AG04449 (cell line): ENCODE data around the gene MARCHF3.
A peak's percentile ranks its signal among the peaks of the same experiment; 100 is the strongest.

Experiments
- CTCF ChIA-PET: fragments of 350-600 bp; formaldehyde crosslinking; extraction: SDS; loops from one replicate; lab custom pipeline; 2021; ENCODE audit warnings: antibody characterized with exemption; lab: Yijun Ruan, JAX
- POLR2A ChIA-PET: fragments of 400-600, 350-600 bp; formaldehyde crosslinking; extraction: SDS; loops from one replicate; lab custom pipeline; 2020; ENCODE audit warnings: antibody characterized with exemption, inconsistent platforms; lab: Yijun Ruan, JAX
- DNase-seq: peaks from one replicate; pipeline ENCODE4 v3.0.0-alpha.2; 2010; ENCODE audit warnings: low read depth, low spot score
- H3K4me3 ChIP-seq: 2 replicates; pipeline ENCODE4 v1.5.1; 2011; ENCODE audit warnings: low read depth, mild to moderate bottlenecking, control low read depth, low read length
- CTCF ChIP-seq: IDR thresholded peaks from one replicate; pipeline ENCODE4 v1.5.1; 2011; ENCODE audit warnings: mild to moderate bottlenecking, moderate library complexity, low read length, control low read depth, inconsistent platforms; ENCODE audit not compliant: insufficient read depth; ENCODE audit errors: missing control alignments

MARCHF3 gene

GRCh38 chr5:127004721-127005120 is 25.6 kb downstream of the MARCHF3 start:
- ChIA-PET POLR2A (no interaction called here), CTCF (no interaction called here)
- no peak overlapping the region for H3K4me3 ChIP-seq
- DNase-seq = no peak
- no peak for TF ChIP-seq CTCF

- TF ChIP-seq CTCF = no peak
- no peak overlapping the region for H3K4me3 ChIP-seq
- no peak for DNase-seq
- ChIA-PET CTCF (no interaction called here), POLR2A (no interaction called here)
Measured at GRCh38 chr5:127003798-127004495, 26.4 kb downstream of the MARCHF3 start.

- no peak for TF ChIP-seq CTCF
- ChIA-PET CTCF (interaction anchor here (1.0 kb wide), 1 partner anchor 26 kb away, joined by 5 read pairs; no protein-coding TSS in a partner anchor), POLR2A (no interaction called here)
- H3K4me3 ChIP-seq = no peak overlapping the region
- DNase-seq = no peak
Measured at GRCh38 chr5:127002390-127002789, 28.0 kb downstream of the MARCHF3 start.

- ChIA-PET CTCF (no interaction called here), POLR2A (no interaction called here)
- H3K4me3 ChIP-seq = no peak overlapping the region
- DNase-seq = peak; percentile 92
- TF ChIP-seq CTCF = no peak
Measured at GRCh38 chr5:127001621-127002296, 28.6 kb downstream of the MARCHF3 start.

GRCh38 chr5:126998895-126999570 is 31.3 kb downstream of the MARCHF3 start:
- no peak for TF ChIP-seq CTCF
- no peak overlapping the region for H3K4me3 ChIP-seq
- no peak for DNase-seq
- POLR2A ChIA-PET = no interaction called here
- CTCF ChIA-PET = interaction anchor here (1.4 to 1.8 kb wide), 2 partner anchors 9 to 14 kb away, joined by 4 to 6 read pairs; no protein-coding TSS in a partner anchor

GRCh38 chr5:126998201-126998631 is 32.1 kb downstream of the MARCHF3 start:
- TF ChIP-seq CTCF = no peak
- no peak overlapping the region for H3K4me3 ChIP-seq
- ChIA-PET CTCF (interaction anchor here (1.4 to 1.8 kb wide), 2 partner anchors 9 to 15 kb away, joined by 4 to 6 read pairs; no protein-coding TSS in a partner anchor), POLR2A (no interaction called here)
- DNase-seq = peak; percentile 31
